SU-DHL-6 (cell line): ENCODE measurements around the gene ELMO2.

Source experiments
- EZH2phosphoT487 ChIP-seq: fragments of 200-600 bp; sonication (generic), shearing (Covaris generic); conservative IDR thresholded peaks from 2 replicates; pipeline ENCODE4 v1.6.1; 2018; ENCODE audit warnings: mild to moderate bottlenecking, antibody characterized with exemption, low read length, moderate library complexity, mixed read lengths
- TF ChIP-seq, protein P1 (sequence below): fragments of 200-600 bp; sonication (generic); IDR thresholded peaks from one replicate; pipeline ENCODE4 v1.5.1; 2017; ENCODE audit warnings: antibody characterized with exemption, mild to moderate bottlenecking, low read length, moderate library complexity; ENCODE audit not compliant: insufficient read depth, poor library complexity, severe bottlenecking

DNA sequence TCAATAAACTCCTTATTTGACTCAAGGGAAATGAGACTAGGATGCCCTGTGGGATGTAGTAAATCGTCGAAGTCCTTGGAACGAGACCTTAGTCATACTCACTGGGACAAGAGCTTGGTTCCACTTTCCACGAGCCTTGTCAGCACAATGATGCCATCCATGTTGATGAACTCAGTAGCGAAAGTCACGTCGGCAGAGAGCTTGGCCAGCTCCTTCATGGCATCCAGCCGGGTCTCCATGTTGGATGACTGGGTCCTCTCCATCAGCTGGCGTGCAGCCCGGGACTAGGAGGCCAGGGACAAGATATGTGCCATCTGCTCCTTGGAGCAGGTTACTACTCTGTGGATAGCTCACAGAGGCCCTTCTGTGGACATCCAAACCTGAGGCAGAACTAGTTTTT lies 17.5 kb downstream of the ELMO2 start:
- TF ChIP-seq, protein P1, sequence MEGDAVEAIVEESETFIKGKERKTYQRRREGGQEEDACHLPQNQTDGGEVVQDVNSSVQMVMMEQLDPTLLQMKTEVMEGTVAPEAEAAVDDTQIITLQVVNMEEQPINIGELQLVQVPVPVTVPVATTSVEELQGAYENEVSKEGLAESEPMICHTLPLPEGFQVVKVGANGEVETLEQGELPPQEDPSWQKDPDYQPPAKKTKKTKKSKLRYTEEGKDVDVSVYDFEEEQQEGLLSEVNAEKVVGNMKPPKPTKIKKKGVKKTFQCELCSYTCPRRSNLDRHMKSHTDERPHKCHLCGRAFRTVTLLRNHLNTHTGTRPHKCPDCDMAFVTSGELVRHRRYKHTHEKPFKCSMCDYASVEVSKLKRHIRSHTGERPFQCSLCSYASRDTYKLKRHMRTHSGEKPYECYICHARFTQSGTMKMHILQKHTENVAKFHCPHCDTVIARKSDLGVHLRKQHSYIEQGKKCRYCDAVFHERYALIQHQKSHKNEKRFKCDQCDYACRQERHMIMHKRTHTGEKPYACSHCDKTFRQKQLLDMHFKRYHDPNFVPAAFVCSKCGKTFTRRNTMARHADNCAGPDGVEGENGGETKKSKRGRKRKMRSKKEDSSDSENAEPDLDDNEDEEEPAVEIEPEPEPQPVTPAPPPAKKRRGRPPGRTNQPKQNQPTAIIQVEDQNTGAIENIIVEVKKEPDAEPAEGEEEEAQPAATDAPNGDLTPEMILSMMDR, result no peak
- TF ChIP-seq EZH2phosphoT487, result no peak
